DOHH2 (cell line): Measurements from ENCODE around the gene DYRK1A.

Source experiments
- EZH2phosphoT487 ChIP-seq: fragments of 200-600 bp; sonication (generic); IDR thresholded peaks from 2 replicates; pipeline ENCODE4 v1.6.1; 2017; ENCODE audit warnings: borderline replicate concordance, mild to moderate bottlenecking, antibody characterized with exemption, low read length, moderate library complexity, mixed read lengths
- TF ChIP-seq, protein P1 (sequence below): fragments of 200-600 bp; sonication (generic); IDR thresholded peaks from one replicate; pipeline ENCODE4 v1.5.1; 2014; ENCODE audit warnings: antibody characterized with exemption, mild to moderate bottlenecking, low read depth, low read length; ENCODE audit not compliant: poor library complexity, severe bottlenecking

DNA sequence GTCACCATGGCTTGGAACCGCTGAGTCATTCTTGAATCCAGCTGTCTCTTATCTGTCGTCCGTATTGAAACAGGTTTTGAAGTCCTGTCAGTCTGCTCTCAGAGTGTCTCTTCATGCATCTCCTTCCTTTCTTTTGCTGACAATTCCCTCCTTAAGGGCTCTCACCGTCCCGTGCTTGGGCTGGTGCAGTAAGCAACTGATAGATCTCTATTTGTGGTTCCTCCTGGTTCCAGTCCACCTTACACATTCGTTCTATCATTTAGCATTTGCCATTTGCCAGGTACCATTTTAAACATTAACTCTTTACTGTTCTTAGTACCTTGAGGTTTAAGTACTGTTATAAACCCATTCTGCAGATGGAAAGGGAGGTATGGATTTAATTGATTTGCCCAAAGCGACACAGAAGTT, 88.9 kb downstream of the DYRK1A start:
- TF ChIP-seq, protein P1, sequence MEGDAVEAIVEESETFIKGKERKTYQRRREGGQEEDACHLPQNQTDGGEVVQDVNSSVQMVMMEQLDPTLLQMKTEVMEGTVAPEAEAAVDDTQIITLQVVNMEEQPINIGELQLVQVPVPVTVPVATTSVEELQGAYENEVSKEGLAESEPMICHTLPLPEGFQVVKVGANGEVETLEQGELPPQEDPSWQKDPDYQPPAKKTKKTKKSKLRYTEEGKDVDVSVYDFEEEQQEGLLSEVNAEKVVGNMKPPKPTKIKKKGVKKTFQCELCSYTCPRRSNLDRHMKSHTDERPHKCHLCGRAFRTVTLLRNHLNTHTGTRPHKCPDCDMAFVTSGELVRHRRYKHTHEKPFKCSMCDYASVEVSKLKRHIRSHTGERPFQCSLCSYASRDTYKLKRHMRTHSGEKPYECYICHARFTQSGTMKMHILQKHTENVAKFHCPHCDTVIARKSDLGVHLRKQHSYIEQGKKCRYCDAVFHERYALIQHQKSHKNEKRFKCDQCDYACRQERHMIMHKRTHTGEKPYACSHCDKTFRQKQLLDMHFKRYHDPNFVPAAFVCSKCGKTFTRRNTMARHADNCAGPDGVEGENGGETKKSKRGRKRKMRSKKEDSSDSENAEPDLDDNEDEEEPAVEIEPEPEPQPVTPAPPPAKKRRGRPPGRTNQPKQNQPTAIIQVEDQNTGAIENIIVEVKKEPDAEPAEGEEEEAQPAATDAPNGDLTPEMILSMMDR = no peak
- TF ChIP-seq EZH2phosphoT487 = no peak
